SU-DHL-6 (cell line): Measurements from ENCODE around the gene GALNT9.

Experiments used
- H2AFZ ChIP-seq: fragments of 200-600 bp; sonication (generic); 2 replicates; pipeline ENCODE4 v1.6.1; 2014; ENCODE audit warnings: low read depth, mild to moderate bottlenecking, moderate library complexity, mixed read lengths, antibody characterized with exemption, low read length; ENCODE audit not compliant: severe bottlenecking
- H3F3A ChIP-seq: fragments of 200-600 bp; shearing (Covaris generic); 2 replicates; pipeline ENCODE4 v1.6.0; 2016; ENCODE audit warnings: antibody characterized with exemption, mild to moderate bottlenecking; ENCODE audit not compliant: insufficient read depth
- H3K27ac ChIP-seq: fragments of 200-600 bp; sonication (generic); 2 replicates; pipeline ENCODE4 v1.5.1; 2016; ENCODE audit warnings: low read depth, mild to moderate bottlenecking, low read length, moderate library complexity, mixed read lengths
- H3K27me3 ChIP-seq: fragments of 200-600 bp; sonication (generic), shearing (Covaris generic); 2 replicates; pipeline ENCODE4 v1.6.0; 2014; ENCODE audit warnings: mild to moderate bottlenecking, low read length
- H3K36me3 ChIP-seq: fragments of 200-600 bp; sonication (generic); 2 replicates; pipeline ENCODE4 v1.6.1; 2014; ENCODE audit warnings: mild to moderate bottlenecking, low read length, mixed read lengths
- H3K4me2 ChIP-seq: fragments of 300-600, 200-600 bp; shearing (Covaris generic), sonication (generic); 2 replicates; pipeline ENCODE4 v1.6.0; 2014; ENCODE audit warnings: low read length, low read depth, mild to moderate bottlenecking; ENCODE audit not compliant: poor library complexity, severe bottlenecking
- H3K4me3 ChIP-seq: fragments of 200-600 bp; sonication (generic); 2 replicates; pipeline ENCODE4 v1.5.1; 2014; ENCODE audit warnings: antibody characterized with exemption, low read length, mild to moderate bottlenecking, mixed read lengths; ENCODE audit not compliant: insufficient read depth, poor library complexity, severe bottlenecking
- H3K79me2 ChIP-seq: fragments of 200-600 bp; sonication (generic); 2 replicates; pipeline ENCODE4 v1.6.1; 2014; ENCODE audit warnings: mild to moderate bottlenecking, low read length, moderate library complexity; ENCODE audit not compliant: insufficient read depth
- H3K9ac ChIP-seq: fragments of 200-600 bp; sonication (generic); 2 replicates; pipeline ENCODE4 v1.7.0; 2014; ENCODE audit warnings: mild to moderate bottlenecking, low read length
- H3K9me2 ChIP-seq: fragments of 200-600 bp; sonication (generic); replicated peaks from 2 replicates; pipeline ENCODE4 v1.6.1; 2014; ENCODE audit warnings: low read length; ENCODE audit not compliant: insufficient read depth
- H3K9me3 ChIP-seq: fragments of 200-600 bp; sonication (generic); 2 replicates; pipeline ENCODE4 v1.6.1; 2014; ENCODE audit warnings: low read length, mixed read lengths; ENCODE audit not compliant: insufficient read depth
- H4K20me1 ChIP-seq: fragments of 200-600 bp; sonication (generic); 2 replicates; pipeline ENCODE4 v1.6.1; 2014; ENCODE audit warnings: low read depth, mild to moderate bottlenecking, antibody characterized with exemption, low read length, moderate library complexity, mixed read lengths
- EZH2phosphoT487 ChIP-seq: fragments of 200-600 bp; sonication (generic), shearing (Covaris generic); conservative IDR thresholded peaks from 2 replicates; pipeline ENCODE4 v1.6.1; 2018; ENCODE audit warnings: mild to moderate bottlenecking, antibody characterized with exemption, low read length, moderate library complexity, mixed read lengths
- TF ChIP-seq, protein P1 (sequence below): fragments of 200-600 bp; sonication (generic); IDR thresholded peaks from one replicate; pipeline ENCODE4 v1.5.1; 2017; ENCODE audit warnings: antibody characterized with exemption, mild to moderate bottlenecking, low read length, moderate library complexity; ENCODE audit not compliant: insufficient read depth, poor library complexity, severe bottlenecking

Gene GALNT9

DNA sequence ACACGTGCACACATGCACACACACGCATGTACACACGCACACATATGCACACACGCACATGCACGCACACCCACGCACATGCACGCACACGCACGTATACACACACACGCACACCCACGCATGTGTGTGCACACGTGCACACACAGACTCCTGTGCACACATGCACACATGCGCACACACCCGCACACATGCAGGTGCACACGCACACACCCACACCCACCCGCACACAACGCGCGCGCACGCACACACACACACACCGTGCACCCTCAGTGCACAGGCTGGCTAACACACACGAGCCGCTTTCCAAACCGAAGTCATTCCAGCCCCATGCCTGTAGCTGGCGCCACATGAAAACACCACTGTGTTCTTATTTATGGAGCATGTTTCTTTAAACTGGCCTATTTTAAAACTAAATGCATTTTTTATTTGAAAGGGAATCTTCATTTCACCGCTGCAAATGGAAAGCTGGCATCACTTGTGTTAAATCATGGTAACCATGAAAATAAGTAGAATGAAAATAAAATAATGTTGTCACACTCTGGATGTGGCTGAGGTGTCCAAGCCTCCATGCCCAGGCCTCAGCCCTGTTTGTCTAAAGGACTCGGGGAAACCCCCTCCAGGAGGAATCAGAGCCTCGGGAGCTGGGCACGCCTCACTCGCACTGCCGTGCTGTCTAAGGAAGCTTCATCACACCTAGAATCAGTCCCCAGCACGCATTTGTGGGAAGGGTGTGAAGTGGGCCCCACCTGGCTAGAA lies 45.1 kb downstream of the GALNT9 start:
- Histone ChIP-seq H3K79me2 (no peaks in the 10 kb centered on the region), H2AFZ (no peak overlapping the region), H3K9ac (no peak overlapping the region), H3F3A (no peaks in the 10 kb centered on the region), H4K20me1 (no peaks in the 10 kb centered on the region), H3K9me3 (no peaks in the 10 kb centered on the region), H3K9me2 (no peaks in the 10 kb centered on the region), H3K4me2 (no peak overlapping the region), H3K27ac (no peak overlapping the region), H3K27me3 (no peaks in the 10 kb centered on the region), H3K4me3 (no peak overlapping the region), H3K36me3 (no peaks in the 10 kb centered on the region)
- TF ChIP-seq, protein P1, sequence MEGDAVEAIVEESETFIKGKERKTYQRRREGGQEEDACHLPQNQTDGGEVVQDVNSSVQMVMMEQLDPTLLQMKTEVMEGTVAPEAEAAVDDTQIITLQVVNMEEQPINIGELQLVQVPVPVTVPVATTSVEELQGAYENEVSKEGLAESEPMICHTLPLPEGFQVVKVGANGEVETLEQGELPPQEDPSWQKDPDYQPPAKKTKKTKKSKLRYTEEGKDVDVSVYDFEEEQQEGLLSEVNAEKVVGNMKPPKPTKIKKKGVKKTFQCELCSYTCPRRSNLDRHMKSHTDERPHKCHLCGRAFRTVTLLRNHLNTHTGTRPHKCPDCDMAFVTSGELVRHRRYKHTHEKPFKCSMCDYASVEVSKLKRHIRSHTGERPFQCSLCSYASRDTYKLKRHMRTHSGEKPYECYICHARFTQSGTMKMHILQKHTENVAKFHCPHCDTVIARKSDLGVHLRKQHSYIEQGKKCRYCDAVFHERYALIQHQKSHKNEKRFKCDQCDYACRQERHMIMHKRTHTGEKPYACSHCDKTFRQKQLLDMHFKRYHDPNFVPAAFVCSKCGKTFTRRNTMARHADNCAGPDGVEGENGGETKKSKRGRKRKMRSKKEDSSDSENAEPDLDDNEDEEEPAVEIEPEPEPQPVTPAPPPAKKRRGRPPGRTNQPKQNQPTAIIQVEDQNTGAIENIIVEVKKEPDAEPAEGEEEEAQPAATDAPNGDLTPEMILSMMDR, result no peak
- no peak for TF ChIP-seq EZH2phosphoT487

DNA sequence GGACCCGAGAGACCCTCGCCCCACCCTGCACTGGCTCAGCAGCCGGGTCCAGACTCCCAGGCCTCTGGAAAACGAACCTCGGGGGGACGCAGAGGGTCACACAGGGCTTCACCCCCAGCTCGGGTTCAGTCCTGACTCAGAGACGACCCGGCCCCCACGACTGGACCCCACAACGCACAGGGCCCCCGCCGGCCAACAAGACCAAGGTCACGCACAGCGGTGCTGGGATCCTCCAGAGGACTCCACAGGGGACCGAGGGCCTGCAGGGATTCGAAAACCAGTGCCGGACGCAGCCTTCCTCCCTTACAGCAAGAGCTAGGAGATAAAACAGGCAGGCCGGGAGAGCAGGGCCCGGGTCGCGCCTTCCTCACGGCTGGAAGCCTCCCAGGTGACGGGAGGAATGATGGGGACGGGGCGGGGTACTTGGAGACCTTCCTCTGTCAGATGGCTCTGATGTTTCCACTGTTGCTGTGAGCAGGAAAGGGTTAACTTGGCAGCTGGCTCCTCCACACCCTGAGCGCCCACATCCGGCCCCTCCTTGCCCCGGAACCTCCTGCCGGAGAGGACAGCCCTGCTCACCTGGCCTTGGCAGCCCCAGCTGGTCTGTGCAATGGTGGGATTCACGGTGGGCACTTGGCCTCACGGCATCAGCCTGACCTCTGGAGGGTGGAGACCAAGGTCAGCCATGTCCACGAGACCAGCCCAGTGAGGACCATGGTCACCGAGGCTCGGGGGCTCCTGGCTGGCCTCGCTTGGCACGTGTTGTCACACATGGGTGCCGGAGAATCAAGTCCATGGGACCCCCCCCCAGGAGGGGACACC lies 46.2 kb downstream of the GALNT9 start:
- no peak overlapping the region for H2AFZ ChIP-seq
- no peaks in the 10 kb centered on the region for H3F3A ChIP-seq
- no peak overlapping the region for H3K4me2 ChIP-seq

DNA sequence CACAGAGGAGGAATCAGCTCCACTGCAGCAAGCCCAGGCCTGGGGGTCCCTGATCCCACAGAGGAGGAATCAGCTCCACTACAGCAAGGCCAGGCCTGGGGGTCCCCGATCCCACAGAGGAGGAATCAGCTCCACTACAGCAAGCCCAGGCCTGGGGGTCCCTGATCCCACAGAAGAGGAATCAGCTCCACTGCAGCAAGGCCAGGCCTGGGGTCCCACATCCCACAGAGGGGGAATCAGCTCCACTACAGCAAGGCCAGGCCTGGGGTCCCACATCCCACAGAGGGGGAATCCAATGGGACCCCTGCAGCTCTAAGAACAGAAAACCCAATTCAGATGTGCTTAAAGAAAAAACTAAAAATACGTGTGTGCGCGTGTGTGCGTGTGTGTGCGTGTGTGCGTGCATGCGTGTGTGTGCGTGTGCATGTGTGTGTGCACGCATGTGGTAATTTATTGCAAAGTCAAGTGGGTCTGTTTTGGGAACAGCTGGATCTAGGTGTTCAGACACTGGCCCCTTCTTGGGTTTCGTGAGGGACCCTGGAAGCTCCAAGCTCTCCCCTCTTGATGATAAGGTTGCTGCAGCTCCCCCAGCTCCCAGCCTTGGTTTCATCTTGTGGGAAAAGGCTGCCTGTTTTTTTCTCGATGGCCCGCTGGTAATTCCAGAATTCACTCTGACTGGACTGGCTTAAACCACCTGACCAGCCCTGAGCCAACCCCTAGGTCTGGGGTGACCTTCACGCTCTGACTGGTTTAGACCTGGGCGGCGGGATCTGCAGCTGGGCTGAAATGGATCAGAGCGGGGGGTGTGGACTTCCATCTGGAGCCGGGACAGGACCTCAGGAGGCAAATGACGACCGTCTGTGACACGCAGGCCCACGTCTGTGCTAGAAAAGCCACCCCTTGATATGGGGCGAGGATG lies 47.1 kb downstream of the GALNT9 start:
- no peak overlapping the region for H2AFZ ChIP-seq
- H3F3A ChIP-seq, result no peaks in the 10 kb centered on the region
- H3K9ac ChIP-seq, result no peak overlapping the region
- H3K4me3 ChIP-seq, result no peak overlapping the region
- H3K27me3 ChIP-seq, result no peaks in the 10 kb centered on the region
- H3K4me2 ChIP-seq, result no peak overlapping the region
- H3K79me2 ChIP-seq, result no peaks in the 10 kb centered on the region
- H3K9me3 ChIP-seq, result no peaks in the 10 kb centered on the region
- H3K9me2 ChIP-seq, result no peaks in the 10 kb centered on the region
- no peak overlapping the region for H3K27ac ChIP-seq
- no peaks in the 10 kb centered on the region for H3K36me3 ChIP-seq
- TF ChIP-seq, protein P1, result no peak
- no peak for TF ChIP-seq EZH2phosphoT487
- no peaks in the 10 kb centered on the region for H4K20me1 ChIP-seq

More for the DNA sequence above, 46.2 kb downstream of the GALNT9 start:
- no peaks in the 10 kb centered on the region for H3K27me3 ChIP-seq
- H3K9me3 ChIP-seq, result no peaks in the 10 kb centered on the region
- TF ChIP-seq, protein P1, result no peak
- no peak for TF ChIP-seq EZH2phosphoT487
- H4K20me1 ChIP-seq, result no peaks in the 10 kb centered on the region
- no peak overlapping the region for H3K9ac ChIP-seq
- no peak overlapping the region for H3K27ac ChIP-seq
- no peak overlapping the region for H3K4me3 ChIP-seq
- no peaks in the 10 kb centered on the region for H3K9me2 ChIP-seq
- H3K36me3 ChIP-seq, result no peaks in the 10 kb centered on the region
- no peaks in the 10 kb centered on the region for H3K79me2 ChIP-seq
